ENCODE data around the gene SLIT3.
A peak's percentile ranks its signal among the peaks of the same experiment; 100 is the strongest.

The SLIT3 gene

DNA sequence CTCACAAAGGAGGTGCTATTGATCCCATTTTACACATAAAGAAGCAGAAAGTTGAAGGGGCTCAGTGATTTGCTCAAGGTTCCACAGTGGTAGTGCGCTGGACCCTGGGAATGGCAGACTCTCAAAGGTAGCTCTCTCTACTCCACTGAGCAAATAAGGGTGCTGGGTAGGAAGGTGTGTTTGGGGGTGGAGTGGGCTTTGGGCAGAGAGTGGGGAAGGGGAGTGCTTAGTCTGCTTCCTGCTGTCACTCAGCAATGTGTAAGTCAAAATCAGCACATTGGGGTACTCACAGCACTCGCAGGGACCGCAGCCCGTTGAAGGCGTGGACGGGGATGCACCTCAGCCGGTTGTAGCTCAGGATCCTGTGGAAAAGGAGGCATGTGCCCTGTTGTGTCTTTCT lies 579.0 kb downstream of the SLIT3 start:
- TF ChIP-seq ZNF565 (CRISPR knock-in tag; conservative IDR thresholded peaks at IDR 0.05; ENCODE audit: low read depth) (no peak), RARB (CRISPR knock-in tag; IDR thresholded peaks at IDR 0.05) (no peak)
- no peak for ATAC-seq

- ATAC-seq: no peak
These were observed 579.8 kb downstream of the SLIT3 start for GRCh38 chr5:168721002-168721753.

DNA sequence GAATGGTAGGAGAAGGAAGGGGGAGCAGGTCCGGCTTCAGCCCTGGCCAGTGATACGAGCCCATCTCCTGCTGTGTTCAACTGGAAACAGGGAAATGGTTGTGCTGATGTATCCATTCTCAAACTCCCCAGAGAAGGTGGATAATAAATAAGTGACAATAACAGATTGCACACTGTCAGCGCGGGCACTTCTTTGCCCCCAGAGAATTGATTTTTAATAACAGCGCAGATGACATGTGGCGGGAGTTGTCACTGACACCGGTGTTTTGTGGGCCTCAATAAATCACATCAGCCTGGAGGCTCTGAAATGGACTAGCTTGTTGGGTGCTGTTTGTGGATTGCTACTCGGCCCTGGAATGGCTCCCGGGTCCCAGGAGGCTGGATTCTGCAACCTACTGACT lies 580.4 kb downstream of the SLIT3 start:
- no peak for TF ChIP-seq ZNF8 (CRISPR knock-in tag; IDR thresholded peaks at IDR 0.05)
- TF ChIP-seq, protein P1, sequence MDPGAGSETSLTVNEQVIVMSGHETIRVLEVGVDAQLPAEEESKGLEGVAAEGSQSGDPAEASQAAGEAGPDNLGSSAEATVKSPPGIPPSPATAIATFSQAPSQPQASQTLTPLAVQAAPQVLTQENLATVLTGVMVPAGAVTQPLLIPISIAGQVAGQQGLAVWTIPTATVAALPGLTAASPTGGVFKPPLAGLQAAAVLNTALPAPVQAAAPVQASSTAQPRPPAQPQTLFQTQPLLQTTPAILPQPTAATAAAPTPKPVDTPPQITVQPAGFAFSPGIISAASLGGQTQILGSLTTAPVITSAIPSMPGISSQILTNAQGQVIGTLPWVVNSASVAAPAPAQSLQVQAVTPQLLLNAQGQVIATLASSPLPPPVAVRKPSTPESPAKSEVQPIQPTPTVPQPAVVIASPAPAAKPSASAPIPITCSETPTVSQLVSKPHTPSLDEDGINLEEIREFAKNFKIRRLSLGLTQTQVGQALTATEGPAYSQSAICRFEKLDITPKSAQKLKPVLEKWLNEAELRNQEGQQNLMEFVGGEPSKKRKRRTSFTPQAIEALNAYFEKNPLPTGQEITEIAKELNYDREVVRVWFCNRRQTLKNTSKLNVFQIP (CRISPR knock-in tag; IDR thresholded peaks at IDR 0.05; ENCODE audit: borderline replicate concordance, low read depth): no peak
- no peak for ATAC-seq

More at GRCh38 chr5:168721002-168721753, 579.8 kb downstream of the SLIT3 start:
- TF ChIP-seq ZFP30 (CRISPR knock-in tag; IDR thresholded peaks at IDR 0.05) (no peak), ZNF70 (CRISPR knock-in tag; IDR thresholded peaks at IDR 0.05) (no peak), GLIS3 (CRISPR knock-in tag; IDR thresholded peaks at IDR 0.05) (no peak), ESRRG (CRISPR knock-in tag; IDR thresholded peaks at IDR 0.05) (no peak)
- TF ChIP-seq, protein P2, sequence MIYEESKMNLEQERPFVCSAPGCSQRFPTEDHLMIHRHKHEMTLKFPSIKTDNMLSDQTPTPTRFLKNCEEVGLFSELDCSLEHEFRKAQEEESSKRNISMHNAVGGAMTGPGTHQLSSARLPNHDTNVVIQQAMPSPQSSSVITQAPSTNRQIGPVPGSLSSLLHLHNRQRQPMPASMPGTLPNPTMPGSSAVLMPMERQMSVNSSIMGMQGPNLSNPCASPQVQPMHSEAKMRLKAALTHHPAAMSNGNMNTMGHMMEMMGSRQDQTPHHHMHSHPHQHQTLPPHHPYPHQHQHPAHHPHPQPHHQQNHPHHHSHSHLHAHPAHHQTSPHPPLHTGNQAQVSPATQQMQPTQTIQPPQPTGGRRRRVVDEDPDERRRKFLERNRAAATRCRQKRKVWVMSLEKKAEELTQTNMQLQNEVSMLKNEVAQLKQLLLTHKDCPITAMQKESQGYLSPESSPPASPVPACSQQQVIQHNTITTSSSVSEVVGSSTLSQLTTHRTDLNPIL (CRISPR knock-in tag; IDR thresholded peaks at IDR 0.05; ENCODE audit: low read depth): no peak

GRCh38 chr5:168714046-168714445 lies 586.9 kb downstream of the SLIT3 start:
- TF ChIP-seq, protein P3, sequence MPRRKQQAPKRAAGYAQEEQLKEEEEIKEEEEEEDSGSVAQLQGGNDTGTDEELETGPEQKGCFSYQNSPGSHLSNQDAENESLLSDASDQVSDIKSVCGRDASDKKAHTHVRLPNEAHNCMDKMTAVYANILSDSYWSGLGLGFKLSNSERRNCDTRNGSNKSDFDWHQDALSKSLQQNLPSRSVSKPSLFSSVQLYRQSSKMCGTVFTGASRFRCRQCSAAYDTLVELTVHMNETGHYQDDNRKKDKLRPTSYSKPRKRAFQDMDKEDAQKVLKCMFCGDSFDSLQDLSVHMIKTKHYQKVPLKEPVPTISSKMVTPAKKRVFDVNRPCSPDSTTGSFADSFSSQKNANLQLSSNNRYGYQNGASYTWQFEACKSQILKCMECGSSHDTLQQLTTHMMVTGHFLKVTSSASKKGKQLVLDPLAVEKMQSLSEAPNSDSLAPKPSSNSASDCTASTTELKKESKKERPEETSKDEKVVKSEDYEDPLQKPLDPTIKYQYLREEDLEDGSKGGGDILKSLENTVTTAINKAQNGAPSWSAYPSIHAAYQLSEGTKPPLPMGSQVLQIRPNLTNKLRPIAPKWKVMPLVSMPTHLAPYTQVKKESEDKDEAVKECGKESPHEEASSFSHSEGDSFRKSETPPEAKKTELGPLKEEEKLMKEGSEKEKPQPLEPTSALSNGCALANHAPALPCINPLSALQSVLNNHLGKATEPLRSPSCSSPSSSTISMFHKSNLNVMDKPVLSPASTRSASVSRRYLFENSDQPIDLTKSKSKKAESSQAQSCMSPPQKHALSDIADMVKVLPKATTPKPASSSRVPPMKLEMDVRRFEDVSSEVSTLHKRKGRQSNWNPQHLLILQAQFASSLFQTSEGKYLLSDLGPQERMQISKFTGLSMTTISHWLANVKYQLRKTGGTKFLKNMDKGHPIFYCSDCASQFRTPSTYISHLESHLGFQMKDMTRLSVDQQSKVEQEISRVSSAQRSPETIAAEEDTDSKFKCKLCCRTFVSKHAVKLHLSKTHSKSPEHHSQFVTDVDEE (CRISPR knock-in tag; IDR thresholded peaks at IDR 0.05): no peak
- TF ChIP-seq ESRRG (CRISPR knock-in tag; IDR thresholded peaks at IDR 0.05) (no peak), ZFP3 (CRISPR knock-in tag; IDR thresholded peaks at IDR 0.05) (no peak)
- ATAC-seq: no peak

- TF ChIP-seq ARNTL (CRISPR knock-in tag; IDR thresholded peaks at IDR 0.05; ENCODE audit: borderline replicate concordance, low read depth) (no peak), ZC3H10 (CRISPR knock-in tag; IDR thresholded peaks at IDR 0.05) (no peak), PATZ1 (CRISPR knock-in tag; IDR thresholded peaks at IDR 0.05; ENCODE audit: borderline replicate concordance) (no peak), ESRRG (CRISPR knock-in tag; IDR thresholded peaks at IDR 0.05) (no peak), SNAI2 (CRISPR knock-in tag; IDR thresholded peaks at IDR 0.05) (no peak), ZNF8 (CRISPR knock-in tag; IDR thresholded peaks at IDR 0.05) (no peak)
- 0 out of 3 replicates have a peak, but pooled peaks have one; percentile 1 for ATAC-seq
These were observed 587.9 kb downstream of the SLIT3 start for GRCh38 chr5:168713051-168713450.

- TF ChIP-seq PATZ1 (CRISPR knock-in tag; IDR thresholded peaks at IDR 0.05; ENCODE audit: borderline replicate concordance): no peak
- TF ChIP-seq GLIS3 (CRISPR knock-in tag; IDR thresholded peaks at IDR 0.05): no peak
- no peak for TF ChIP-seq CSRNP3 (CRISPR knock-in tag; IDR thresholded peaks at IDR 0.05)
- TF ChIP-seq, protein P1 (CRISPR knock-in tag; IDR thresholded peaks at IDR 0.05; ENCODE audit: borderline replicate concordance, low read depth): no peak
- TF ChIP-seq TOX (CRISPR knock-in tag; IDR thresholded peaks at IDR 0.05; ENCODE audit: borderline replicate concordance): no peak
- peak; percentile 89 for ATAC-seq
These were observed 588.5 kb downstream of the SLIT3 start for GRCh38 chr5:168712280-168712924.

Measured in SK-N-SH treated with all-trans-retinoic acid at 6 μM for 48 hours (cell line).